A673 (cell line): Measurements from ENCODE around the gene SCGB1D1. TPM values are rescaled to one million over a fixed set of nuclear protein-coding genes. Genes with fewer than 3 reads are reported as not detected.

Experiments used
- BruUV-seq: library from RNA; stranded (reverse); fragments of 400-500 nt; replicated peaks from 2 replicates; lab custom pipeline; 2021; lab: Mats Ljungman, UMichigan
- CTCF ChIA-PET: fragments of 300-600 bp; sonication (Branson Sonifier 250); formaldehyde crosslinking; loops from one replicate; lab custom pipeline; 2022; ENCODE audit warnings: antibody characterized with exemption; lab: Charles Lee
- POLR2A ChIA-PET: fragments of 300-600 bp; sonication (Branson Sonifier 250); formaldehyde crosslinking; loops from one replicate; lab custom pipeline; 2022; ENCODE audit warnings: antibody characterized with exemption; ENCODE audit not compliant: low non-redundant PET; lab: Charles Lee
- DNase-seq: peaks from one replicate; pipeline ENCODE4 v3.0.0-alpha.2; 2015; ENCODE audit warnings: low spot score
- H3K27ac ChIP-seq: fragments of 200-600 bp; sonication (generic); 2 replicates; pipeline ENCODE4 v1.5.1; 2016; ENCODE audit warnings: mixed run types, low read depth, mild to moderate bottlenecking, mixed read lengths, antibody characterized with exemption, low read length; ENCODE audit not compliant: poor library complexity, severe bottlenecking
- H3K27me3 ChIP-seq: fragments of 200-600 bp; sonication (generic); replicated peaks from 2 replicates; pipeline ENCODE4 v1.6.1; 2017; ENCODE audit warnings: mixed run types, low read depth, mild to moderate bottlenecking, mixed read lengths, antibody characterized with exemption, low read length; ENCODE audit not compliant: insufficient read depth, poor library complexity
- H3K36me3 ChIP-seq: fragments of 200-600 bp; sonication (generic); 2 replicates; pipeline ENCODE4 v1.6.1; 2016; ENCODE audit warnings: mixed run types, mild to moderate bottlenecking, mixed read lengths, antibody characterized with exemption, low read length; ENCODE audit not compliant: insufficient read depth, poor library complexity, severe bottlenecking
- H3K4me1 ChIP-seq: fragments of 200-600 bp; sonication (generic); 2 replicates; pipeline ENCODE4 v1.6.1; 2017; ENCODE audit warnings: mixed run types, mild to moderate bottlenecking, mixed read lengths, antibody characterized with exemption, low read length; ENCODE audit not compliant: insufficient read depth, poor library complexity, severe bottlenecking
- H3K4me3 ChIP-seq: fragments of 200-600 bp; sonication (generic); 2 replicates; pipeline ENCODE4 v1.5.1; 2016; ENCODE audit warnings: low read depth, mixed run types, mild to moderate bottlenecking, mixed read lengths, low read length; ENCODE audit not compliant: poor library complexity, severe bottlenecking
- H3K9me3 ChIP-seq: fragments of 200-600 bp; sonication (generic); 2 replicates; pipeline ENCODE4 v1.6.1; 2016; ENCODE audit warnings: mixed run types, low read depth, mild to moderate bottlenecking, mixed read lengths, antibody characterized with exemption, low read length; ENCODE audit not compliant: poor library complexity, severe bottlenecking
- EZH2 ChIP-seq: fragments of 200-600 bp; sonication (generic); IDR thresholded peaks from 2 replicates; pipeline ENCODE4 v1.6.1; 2017; ENCODE audit warnings: borderline replicate concordance, low read depth, mild to moderate bottlenecking, mixed read lengths, antibody characterized with exemption, low read length; ENCODE audit not compliant: poor library complexity, severe bottlenecking
- intact Hi-C: fragments of 100-400 bp; cut with micrococcal nuclease; formaldehyde crosslinking; loops from one replicate; pipeline ENCODE4 v1.10.0; 2022; ENCODE audit not compliant: unreplicated experiment
- total RNA-seq: library from RNA; stranded (reverse); gene quantifications from 2 replicates; pipeline ENCODE4 v1.2.3, GENCODE V29; 2021
- TF ChIP-seq, protein P1 (sequence below): fragments of 300-800, 200-600 bp; sonication (generic); conservative IDR thresholded peaks from 2 replicates; pipeline ENCODE4 v1.5.1; 2017; ENCODE audit warnings: low read depth, mild to moderate bottlenecking, antibody characterized with exemption, low read length, moderate library complexity, mixed read lengths

The SCGB1D1 gene
- total RNA-seq, 1 experiment from 2014 or later: not detected

- ChIA-PET POLR2A (no interaction called here), CTCF (no interaction called here)
- H3K4me3 ChIP-seq: no peak overlapping the region
- no peak for DNase-seq
- no peaks in the 10 kb centered on the region for H3K4me1 ChIP-seq
- no peaks in the 10 kb centered on the region for H3K27me3 ChIP-seq
- H3K36me3 ChIP-seq: peaks cover 72% of the 10 kb centered on the region
- H3K27ac ChIP-seq: no peak overlapping the region
- TF ChIP-seq, protein P1, sequence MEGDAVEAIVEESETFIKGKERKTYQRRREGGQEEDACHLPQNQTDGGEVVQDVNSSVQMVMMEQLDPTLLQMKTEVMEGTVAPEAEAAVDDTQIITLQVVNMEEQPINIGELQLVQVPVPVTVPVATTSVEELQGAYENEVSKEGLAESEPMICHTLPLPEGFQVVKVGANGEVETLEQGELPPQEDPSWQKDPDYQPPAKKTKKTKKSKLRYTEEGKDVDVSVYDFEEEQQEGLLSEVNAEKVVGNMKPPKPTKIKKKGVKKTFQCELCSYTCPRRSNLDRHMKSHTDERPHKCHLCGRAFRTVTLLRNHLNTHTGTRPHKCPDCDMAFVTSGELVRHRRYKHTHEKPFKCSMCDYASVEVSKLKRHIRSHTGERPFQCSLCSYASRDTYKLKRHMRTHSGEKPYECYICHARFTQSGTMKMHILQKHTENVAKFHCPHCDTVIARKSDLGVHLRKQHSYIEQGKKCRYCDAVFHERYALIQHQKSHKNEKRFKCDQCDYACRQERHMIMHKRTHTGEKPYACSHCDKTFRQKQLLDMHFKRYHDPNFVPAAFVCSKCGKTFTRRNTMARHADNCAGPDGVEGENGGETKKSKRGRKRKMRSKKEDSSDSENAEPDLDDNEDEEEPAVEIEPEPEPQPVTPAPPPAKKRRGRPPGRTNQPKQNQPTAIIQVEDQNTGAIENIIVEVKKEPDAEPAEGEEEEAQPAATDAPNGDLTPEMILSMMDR: no peak
- no peak for TF ChIP-seq EZH2
- no TSS peak for BruUV-seq
- intact Hi-C loops: no loop called here
- no peaks in the 10 kb centered on the region for H3K9me3 ChIP-seq
These were observed 38.9 kb upstream of the SCGB1D1 start for GRCh38 chr11:62150887-62151736.

DNA sequence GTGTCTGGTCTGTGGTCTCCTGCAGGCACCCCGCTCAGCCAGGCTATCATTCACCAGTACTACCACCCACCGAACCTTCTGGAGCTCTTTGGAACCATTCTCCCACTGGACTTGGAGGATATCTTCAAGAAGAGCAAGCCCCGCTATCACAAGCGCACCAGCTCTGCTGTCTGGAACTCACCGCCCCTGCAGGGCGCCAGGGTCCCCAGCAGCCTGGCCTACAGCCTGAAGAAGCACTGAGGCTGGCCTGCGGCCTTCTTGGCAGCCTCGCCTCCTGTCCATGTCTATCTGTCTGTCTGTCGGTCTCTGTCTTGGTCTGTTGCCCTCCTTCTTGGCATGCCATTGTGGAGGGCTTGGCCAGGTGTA, 38.3 kb upstream of the SCGB1D1 start:
- intact Hi-C loops: no loop called here
- BruUV-seq: no TSS peak
- POLR2A ChIA-PET: no interaction called here

DNA sequence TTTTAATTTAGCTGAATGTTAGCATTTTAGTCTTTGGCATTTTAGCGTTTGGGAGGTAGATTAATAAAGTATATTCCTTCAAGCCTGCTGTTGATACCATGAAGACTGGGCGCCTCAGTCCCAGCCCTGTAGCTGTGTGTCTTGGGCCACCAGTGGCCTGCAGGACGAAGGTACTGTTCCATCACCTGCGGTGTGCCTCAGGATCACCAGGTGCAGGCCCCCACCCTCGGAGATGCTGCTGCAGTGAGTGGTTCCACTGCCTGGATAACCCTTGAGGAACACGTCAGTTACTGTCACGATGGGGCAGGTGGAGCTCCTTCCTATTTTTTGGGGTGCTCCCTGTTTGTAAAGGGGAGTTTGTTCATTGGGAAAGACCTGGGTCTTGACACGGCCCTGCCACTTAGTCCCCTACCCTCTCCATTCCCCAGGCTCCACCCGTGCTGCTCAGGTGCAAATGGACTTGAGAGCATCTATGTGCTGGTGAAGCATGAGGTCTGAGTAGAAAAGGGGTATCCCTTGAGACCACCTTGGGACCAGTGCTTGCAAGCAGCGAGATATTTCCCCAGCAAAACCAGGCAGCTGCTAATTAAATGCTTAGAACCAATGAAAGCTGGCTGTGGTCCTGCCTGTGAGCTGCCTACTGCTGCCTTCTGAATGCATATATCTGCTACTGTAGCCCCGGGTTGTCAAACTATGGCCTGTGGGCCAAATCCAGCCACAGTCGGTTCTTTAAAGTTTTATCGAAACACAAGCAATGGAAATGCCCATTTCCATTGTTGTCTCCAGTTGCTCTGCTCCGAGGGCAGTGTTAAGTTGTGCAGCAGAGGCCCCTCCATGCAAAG, 37.5 kb upstream of the SCGB1D1 start:
- BruUV-seq: TSS peak; percentile 47
- Histone ChIP-seq H3K27me3 (no peaks in the 10 kb centered on the region), H3K9me3 (no peaks in the 10 kb centered on the region), H3K4me1 (no peaks in the 10 kb centered on the region), H3K27ac (no peak overlapping the region), H3K4me3 (no peak overlapping the region), H3K36me3 (peaks cover 58% of the 10 kb centered on the region)
- intact Hi-C loops: no loop called here
- no peak for TF ChIP-seq EZH2
- TF ChIP-seq, protein P1: no peak
- ChIA-PET CTCF (no interaction called here), POLR2A (no interaction called here)
- DNase-seq: no peak

More for the DNA sequence above, 38.3 kb upstream of the SCGB1D1 start:
- TF ChIP-seq, protein P1: no peak
- no peak for TF ChIP-seq EZH2
- CTCF ChIA-PET: no interaction called here
- Histone ChIP-seq H3K9me3 (no peaks in the 10 kb centered on the region), H3K36me3 (peaks cover 66% of the 10 kb centered on the region), H3K27ac (no peak overlapping the region), H3K4me1 (no peaks in the 10 kb centered on the region), H3K4me3 (no peak overlapping the region), H3K27me3 (no peaks in the 10 kb centered on the region)
- no peak for DNase-seq
